Prostate gland (tissue), 2 donors: Measurements from ENCODE around the gene TREML4.

Source experiments
- POLR2A ChIP-seq: fragments of 450-650 bp; IDR thresholded peaks from one replicate; pipeline ENCODE4 v1.6.1; 2016; ENCODE audit warnings: antibody characterized with exemption, mild to moderate bottlenecking
- POLR2AphosphoS5 ChIP-seq: sonication (generic); formaldehyde crosslinking; IDR thresholded peaks from one replicate; pipeline ENCODE4 v1.6.1; 2017; ENCODE audit warnings: antibody characterized with exemption
- TF ChIP-seq, protein P1 (sequence below), 4 experiments: fragments of 200-600 bp in 2 of 4; fragments of 450-650 bp in 2 of 4; sonication (generic) in 2 of 4; IDR thresholded peaks; 1 replicate in 3 of 4; 2 replicates in 1 of 4; pipeline ENCODE4 v1.5.1; 2016 to 2019; ENCODE audit warnings: antibody characterized with exemption in 4 of 4, mild to moderate bottlenecking in 2 of 4, moderate library complexity in 2 of 4

DNA sequence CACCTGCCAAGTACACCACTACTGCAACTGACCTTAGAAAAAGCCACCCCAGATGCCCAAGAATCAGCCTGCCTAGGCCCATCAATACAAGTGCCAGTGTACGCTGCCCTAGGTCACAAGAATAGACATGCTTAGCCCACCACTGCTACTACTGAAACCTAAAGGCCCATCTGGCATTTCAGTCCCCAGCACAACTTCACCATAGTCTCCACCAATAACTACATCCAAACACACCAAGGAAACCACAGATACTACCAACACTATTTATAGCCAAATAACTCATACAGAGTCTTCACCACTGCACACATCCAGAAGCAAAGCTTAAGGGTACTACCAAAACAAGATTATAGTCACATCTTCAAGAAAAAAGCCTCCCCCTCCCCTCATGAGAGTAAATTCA is 28.2 kb downstream of the TREML4 start:
- TF ChIP-seq POLR2AphosphoS5, result no peak
- no peak for TF ChIP-seq POLR2A
- TF ChIP-seq, protein P1, sequence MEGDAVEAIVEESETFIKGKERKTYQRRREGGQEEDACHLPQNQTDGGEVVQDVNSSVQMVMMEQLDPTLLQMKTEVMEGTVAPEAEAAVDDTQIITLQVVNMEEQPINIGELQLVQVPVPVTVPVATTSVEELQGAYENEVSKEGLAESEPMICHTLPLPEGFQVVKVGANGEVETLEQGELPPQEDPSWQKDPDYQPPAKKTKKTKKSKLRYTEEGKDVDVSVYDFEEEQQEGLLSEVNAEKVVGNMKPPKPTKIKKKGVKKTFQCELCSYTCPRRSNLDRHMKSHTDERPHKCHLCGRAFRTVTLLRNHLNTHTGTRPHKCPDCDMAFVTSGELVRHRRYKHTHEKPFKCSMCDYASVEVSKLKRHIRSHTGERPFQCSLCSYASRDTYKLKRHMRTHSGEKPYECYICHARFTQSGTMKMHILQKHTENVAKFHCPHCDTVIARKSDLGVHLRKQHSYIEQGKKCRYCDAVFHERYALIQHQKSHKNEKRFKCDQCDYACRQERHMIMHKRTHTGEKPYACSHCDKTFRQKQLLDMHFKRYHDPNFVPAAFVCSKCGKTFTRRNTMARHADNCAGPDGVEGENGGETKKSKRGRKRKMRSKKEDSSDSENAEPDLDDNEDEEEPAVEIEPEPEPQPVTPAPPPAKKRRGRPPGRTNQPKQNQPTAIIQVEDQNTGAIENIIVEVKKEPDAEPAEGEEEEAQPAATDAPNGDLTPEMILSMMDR (IDR thresholded peaks at IDR 0.05), result no peak
